GOT3 (cell line): Measurements from ENCODE around the gene EML4.

ENCODE experiments used
- DNase-seq: peaks from one replicate; lab custom pipeline; 2025; ENCODE audit warnings: mixed read lengths; lab: John Stamatoyannopoulos, UW

Gene EML4

GRCh38 chr2:42307180-42307579 lies 138.0 kb downstream of the EML4 start:
- DNase-seq = no peak

DNA sequence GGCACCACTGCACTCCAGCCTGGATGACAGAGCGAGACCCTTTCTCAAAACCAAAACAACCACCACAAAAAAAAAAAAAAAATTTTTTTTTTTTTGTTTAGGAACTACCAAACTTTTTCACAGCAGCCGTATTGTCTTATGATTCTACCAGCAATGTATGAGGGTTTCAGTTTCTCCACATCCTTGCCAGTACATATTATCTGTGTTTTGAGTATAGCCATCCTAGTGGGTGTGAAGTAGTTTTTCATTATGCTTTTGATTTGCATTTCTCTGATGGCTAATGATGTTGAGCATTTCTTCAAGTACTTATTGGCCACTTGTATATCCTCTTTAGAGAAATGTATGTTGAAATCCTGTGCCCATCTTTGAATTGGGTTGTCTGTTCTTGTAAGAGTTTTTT lies 140.2 kb downstream of the EML4 start:
- no peak for DNase-seq

DNA sequence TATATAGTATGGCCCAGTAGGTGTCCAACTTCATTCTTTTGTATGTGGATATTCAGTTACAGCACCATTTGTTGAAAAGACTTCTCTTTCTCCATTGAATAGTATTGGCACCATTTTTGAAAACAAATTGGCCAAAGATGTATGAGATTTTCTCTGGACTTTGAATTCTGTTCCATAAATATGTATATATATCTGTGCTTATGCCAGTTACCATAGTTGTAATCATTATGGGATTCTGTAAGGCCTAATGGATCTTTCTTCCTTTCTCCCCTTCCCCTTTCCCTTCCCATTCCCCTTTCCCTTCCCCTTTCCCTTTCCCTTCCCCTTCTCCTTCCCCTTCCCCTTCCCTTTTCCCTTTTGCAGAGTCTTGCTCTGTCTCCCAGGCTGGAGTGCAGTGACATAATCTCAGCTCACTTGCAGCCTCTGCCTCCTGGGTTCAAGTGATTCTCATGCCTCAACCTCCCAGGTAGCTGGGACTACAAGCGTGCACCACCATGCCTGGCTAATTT lies 140.9 kb downstream of the EML4 start:
- no peak for DNase-seq

DNA sequence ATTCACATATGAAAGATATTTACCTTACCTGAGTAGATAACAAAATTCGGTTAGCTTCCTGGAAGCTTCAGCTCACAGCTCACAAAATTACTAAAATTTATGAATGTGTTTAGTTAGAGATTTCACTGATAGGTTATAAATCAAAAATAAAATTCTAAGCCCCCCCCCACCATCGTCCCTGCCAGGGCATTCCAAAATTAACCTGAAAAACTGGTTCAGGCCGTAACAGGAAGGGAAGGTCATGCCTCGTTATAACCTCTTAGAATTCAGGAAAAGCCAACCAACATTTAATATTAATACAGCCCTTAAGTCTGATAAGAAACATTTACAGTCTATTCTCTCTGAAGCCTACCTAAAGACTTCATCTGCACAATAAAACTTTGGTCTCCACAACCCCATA lies 143.0 kb downstream of the EML4 start:
- no peak for DNase-seq

DNA sequence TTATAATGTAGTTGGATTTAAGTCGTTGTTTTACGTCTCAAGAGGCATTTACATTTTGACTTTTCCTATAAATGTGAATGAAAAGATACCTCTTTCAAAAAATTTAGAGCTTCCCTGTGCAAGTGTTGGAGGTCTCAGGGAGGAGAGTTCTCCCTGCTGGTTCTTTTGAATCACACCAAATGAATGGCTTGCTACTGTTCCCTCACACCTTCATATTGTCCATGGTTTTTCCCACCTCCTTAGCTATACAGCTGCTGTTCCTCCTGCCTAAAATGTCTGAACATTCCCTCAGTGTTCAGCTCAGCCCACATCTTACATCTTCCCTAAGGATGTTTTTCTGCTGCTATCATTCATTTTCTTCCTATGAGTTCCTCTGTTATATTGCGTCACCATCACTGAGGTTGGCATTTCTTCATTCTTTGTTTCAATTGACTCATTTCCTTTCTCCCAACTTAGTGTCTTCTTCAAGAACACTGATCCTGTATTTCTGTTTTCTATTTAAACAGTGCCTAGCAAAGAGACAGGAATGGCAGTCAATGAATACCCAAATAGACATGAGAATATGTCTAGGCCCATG lies 145.8 kb downstream of the EML4 start:
- DNase-seq = no peak

DNA sequence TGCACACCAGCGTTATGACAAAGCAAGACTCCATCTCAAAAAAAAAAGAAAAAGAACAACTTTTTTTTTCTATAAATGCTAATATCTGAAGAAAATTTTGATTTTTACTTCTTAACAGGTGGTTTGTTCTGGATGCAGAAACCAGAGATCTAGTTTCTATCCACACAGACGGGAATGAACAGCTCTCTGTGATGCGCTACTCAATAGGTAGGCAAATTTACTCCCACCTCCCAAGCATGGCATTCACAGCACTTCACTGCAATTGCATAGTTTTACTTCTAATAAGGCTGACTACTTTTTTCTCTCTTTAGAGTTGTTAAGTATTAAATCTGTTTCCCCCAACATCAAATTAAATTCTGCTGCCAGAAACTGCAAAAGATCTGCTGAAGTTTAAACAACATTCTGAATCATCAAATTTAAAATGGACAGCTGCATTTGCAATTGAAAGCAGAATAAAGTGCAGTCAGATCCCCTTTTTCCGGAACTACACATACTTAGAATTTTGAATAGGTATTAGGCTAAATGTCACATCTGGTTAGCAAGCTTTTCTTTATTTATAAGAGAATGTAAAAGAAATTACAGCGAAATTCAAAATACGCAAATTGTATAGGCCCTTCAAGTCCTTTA lies 146.8 kb downstream of the EML4 start:
- no peak for DNase-seq

- DNase-seq = no peak
These were observed 147.8 kb downstream of the EML4 start for GRCh38 chr2:42316910-42317309.

DNA sequence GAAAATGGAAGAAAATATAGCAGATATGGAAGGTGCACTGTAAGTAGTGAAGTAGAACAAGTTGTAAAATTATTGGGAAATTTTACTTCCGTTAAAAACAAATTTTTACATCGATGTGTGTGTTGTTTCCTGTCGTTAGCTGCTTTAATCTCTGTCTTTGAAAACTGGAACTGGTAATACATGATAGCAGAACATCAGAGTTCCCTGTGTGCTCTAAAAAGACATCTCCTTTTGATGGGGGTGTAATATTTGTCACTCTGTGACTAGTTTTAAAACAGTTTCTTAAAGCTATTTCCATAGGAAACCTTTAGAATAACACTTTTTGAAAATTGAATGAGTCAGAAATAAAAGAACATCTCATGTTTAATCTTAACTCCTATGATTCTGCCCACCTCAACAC lies 148.3 kb downstream of the EML4 start:
- DNase-seq = no peak

GRCh38 chr2:42317945-42318344 lies 148.8 kb downstream of the EML4 start:
- no peak for DNase-seq

DNA sequence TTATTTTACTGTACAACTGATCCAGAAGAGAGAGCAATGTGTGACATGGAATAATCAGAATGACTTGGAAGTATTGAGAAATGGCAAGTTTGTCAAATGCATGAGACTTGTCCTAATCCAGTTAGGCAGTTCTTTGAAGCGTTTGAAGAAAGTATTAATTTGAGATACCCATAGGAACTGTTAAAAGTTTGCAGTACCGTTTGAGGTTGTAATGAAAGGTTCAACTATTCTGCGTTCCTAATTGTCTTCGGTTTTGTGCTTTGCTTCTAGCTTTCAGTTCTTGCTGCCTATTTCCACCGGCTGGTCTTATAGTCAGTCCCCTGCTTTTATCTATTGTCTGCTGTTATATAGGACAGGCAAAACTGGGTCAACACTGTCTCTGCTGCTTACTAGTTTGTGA lies 150.1 kb downstream of the EML4 start:
- no peak for DNase-seq

DNA sequence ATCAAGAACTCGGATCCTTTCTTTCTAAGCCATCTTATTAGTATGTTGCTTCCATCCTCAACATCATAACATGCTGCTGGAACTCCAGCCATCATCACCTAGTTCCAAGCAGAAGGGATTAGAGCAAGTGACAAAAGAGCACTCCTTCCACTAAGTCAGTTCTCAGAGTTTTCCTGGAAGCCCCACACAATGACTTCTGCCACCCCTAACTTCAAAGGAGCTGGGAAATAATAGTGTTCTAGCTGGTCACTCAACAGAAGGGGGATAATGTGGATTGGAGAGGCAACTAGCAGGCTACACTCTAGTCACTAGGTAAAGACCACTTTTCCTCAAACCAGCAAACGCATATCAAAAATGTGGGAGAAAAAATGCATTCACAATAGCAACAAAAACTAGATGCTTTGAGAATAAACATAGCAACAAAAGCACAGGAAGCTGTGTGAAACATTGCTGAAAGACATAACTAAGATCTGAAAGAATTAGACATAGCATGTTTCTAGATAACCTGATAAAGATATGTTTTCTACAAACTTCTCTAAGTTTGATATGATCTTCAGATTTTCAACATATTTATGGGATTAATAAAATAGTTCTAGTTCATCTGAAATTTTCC lies 152.4 kb downstream of the EML4 start:
- DNase-seq = no peak

GRCh38 chr2:42324244-42324643 lies 155.1 kb downstream of the EML4 start:
- DNase-seq = no peak

GRCh38 chr2:42324949-42325348 lies 155.8 kb downstream of the EML4 start:
- DNase-seq = no peak

GRCh38 chr2:42325609-42326008 lies 156.5 kb downstream of the EML4 start:
- no peak for DNase-seq

GRCh38 chr2:42327125-42327524 lies 158.0 kb downstream of the EML4 start:
- no peak for DNase-seq

- no peak for DNase-seq
These were observed 159.1 kb downstream of the EML4 start for GRCh38 chr2:42328148-42328833.

DNA sequence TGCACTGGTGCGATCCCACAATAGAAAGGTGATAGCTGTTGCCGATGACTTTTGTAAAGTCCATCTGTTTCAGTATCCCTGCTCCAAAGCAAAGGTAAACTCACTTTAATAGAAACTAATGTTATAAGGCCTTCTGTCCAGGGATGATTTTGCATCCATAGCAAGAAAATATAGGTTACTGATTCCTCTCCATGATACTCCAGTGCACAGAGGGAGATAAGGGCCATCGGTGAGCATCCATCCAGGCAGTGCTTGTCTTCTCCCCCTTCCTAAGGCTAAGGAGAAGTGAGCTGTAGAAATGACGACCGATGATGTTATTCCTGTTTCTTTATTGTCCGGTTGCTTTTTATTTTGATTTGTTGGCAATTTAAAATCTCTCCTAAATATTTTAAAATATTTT lies 159.8 kb downstream of the EML4 start:
- no peak for DNase-seq

DNA sequence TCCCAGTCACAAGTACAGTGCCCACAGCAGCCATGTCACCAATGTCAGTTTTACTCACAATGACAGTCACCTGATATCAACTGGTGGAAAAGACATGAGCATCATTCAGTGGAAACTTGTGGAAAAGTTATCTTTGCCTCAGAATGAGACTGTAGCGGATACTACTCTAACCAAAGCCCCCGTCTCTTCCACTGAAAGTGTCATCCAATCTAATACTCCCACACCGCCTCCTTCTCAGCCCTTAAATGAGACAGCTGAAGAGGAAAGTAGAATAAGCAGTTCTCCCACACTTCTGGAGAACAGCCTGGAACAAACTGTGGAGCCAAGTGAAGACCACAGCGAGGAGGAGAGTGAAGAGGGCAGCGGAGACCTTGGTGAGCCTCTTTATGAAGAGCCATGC lies 160.6 kb downstream of the EML4 start:
- DNase-seq = no peak

DNA sequence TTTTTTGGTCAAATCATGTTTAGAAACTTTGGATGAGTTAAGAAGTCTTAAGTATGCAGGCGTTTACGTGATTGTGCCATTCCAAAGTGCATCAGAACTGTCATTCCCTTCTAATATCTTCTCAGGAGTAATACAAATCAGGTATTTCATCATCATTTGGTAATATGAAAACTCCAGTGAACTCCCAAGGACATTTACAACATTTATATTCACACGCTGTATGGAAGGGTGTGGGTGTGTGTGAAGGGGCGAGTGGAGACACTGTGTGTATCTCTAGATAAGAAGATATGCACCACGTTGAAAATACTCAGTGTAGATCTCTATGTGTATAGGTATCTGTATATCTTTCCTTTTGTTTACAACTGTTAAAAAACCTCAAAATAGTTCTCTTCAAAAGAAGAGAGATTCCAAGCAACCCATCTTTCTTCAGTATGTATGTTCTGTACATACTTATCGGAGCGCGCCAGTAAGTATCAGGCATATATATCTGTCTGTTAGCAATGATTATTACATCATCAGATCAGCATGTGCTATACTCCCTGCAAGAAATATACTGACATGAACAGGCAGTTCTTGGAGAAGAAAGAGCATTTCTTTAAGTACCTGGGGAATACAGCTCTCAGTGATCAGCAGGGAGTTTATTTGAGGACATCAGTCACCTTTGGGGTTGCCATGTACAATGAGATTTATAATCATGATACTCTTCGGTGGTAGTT lies 162.6 kb downstream of the EML4 start:
- no peak for DNase-seq

DNA sequence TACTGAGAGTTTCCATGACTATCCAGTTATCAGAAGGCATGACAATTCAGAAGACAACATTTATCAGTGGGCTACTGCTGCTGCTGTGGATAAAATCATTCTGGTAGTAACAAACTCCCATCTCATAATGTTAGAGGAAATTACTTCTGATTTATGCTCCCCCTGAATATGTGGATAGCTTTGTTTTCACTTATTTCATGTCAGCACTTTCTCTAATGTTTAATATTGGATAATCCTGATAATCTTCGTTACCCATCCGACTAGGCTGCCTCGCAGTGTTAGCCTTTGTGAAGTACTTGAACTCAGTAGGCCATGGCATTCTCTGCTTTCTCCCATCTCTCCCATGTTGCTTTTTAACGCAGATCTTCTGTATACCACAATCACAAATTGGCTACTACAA lies 163.4 kb downstream of the EML4 start:
- no peak for DNase-seq

DNA sequence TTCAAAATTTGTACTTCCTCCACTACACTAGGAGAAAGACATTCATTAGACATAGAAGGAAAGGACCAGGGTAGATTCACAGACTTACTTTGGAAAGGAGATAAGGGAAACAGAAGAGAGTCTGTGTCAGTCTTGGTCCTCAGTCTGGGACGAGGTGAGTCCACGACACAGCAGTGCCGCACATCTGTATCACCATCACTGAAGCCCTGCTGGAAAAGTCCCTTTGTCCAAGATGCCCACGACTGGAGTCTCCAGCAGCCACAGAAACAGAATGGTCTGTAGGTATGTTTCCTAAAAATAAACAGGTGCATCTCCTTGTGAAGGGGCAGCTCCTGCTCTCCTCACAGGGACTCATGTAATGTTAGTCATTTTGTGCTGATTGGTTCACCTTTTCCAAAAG lies 164.4 kb downstream of the EML4 start:
- DNase-seq = no peak

DNA sequence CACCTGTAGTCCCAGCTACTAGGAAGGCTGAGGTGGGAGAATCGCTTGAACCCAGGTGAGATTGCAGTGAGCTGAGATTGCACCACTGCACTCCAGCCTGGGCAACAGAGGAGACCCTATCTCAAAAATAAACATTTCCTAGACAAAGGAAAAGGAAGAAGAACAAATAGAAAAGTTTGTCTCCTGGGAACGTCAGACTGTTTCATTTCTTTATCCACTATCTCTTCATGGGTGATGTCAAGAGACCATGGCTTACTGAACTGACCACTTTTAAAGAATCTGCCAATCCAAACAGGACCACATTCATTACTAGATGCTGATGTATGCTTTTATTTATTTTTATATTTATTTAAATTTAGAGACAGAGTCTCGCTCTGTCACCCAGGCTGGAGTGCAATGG lies 165.1 kb downstream of the EML4 start:
- DNase-seq = no peak
